Calu3 (cell line): ENCODE data around the gene MCM3AP. TPM values are rescaled to one million over a fixed set of nuclear protein-coding genes. Genes with fewer than 3 reads are reported as not detected.

Source experiments
- BruUV-seq: library from RNA; stranded (reverse); fragments of 400-500 nt; replicated peaks from 2 replicates; lab custom pipeline; 2021; lab: Mats Ljungman, UMichigan
- CTCF ChIA-PET: fragments of 300-600 bp; sonication (Branson Sonifier 250); formaldehyde crosslinking; loops from one replicate; lab custom pipeline; 2022; ENCODE audit warnings: antibody characterized with exemption; lab: Charles Lee
- DNase-seq: peaks from one replicate; pipeline ENCODE4 v3.0.0; 2022
- H3K27ac Mint-ChIP-seq: one replicate; pipeline ENCODE4 v1.8.0; 2022; ENCODE audit warnings: mixed read lengths; ENCODE audit not compliant: unreplicated experiment
- H3K27me3 Mint-ChIP-seq: one replicate; pipeline ENCODE4 v1.8.0; 2022; ENCODE audit warnings: mixed read lengths; ENCODE audit not compliant: unreplicated experiment
- H3K36me3 Mint-ChIP-seq: one replicate; pipeline ENCODE4 v1.8.0; 2022; ENCODE audit warnings: mild to moderate bottlenecking, moderate library complexity, mixed read lengths; ENCODE audit not compliant: insufficient read depth, unreplicated experiment
- H3K4me1 Mint-ChIP-seq: one replicate; pipeline ENCODE4 v1.8.0; 2022; ENCODE audit warnings: mild to moderate bottlenecking, low read depth, mixed read lengths; ENCODE audit not compliant: unreplicated experiment
- H3K4me3 Mint-ChIP-seq: one replicate; pipeline ENCODE4 v1.8.0; 2022; ENCODE audit warnings: mild to moderate bottlenecking, low read depth, moderate library complexity, mixed read lengths; ENCODE audit not compliant: unreplicated experiment
- H3K9me3 Mint-ChIP-seq: one replicate; pipeline ENCODE4 v1.8.0; 2022; ENCODE audit warnings: low read depth, mixed read lengths; ENCODE audit not compliant: unreplicated experiment
- intact Hi-C: fragments of 100-400 bp; cut with micrococcal nuclease; formaldehyde crosslinking; loops from one replicate; pipeline ENCODE4 v1.10.0; 2022; ENCODE audit not compliant: unreplicated experiment
- total RNA-seq: library from RNA; stranded (reverse); gene quantifications from 2 replicates; pipeline ENCODE4 v1.2.3, GENCODE V29; 2022
- TF ChIP-seq, protein P1 (sequence below): fragments of 200-600 bp; IDR thresholded peaks from one replicate; pipeline ENCODE4 v1.8.0; 2022; ENCODE audit warnings: antibody characterized with exemption; ENCODE audit not compliant: unreplicated experiment

The MCM3AP gene
- total RNA-seq, 1 experiment from 2014 or later = 64.1 TPM

DNA sequence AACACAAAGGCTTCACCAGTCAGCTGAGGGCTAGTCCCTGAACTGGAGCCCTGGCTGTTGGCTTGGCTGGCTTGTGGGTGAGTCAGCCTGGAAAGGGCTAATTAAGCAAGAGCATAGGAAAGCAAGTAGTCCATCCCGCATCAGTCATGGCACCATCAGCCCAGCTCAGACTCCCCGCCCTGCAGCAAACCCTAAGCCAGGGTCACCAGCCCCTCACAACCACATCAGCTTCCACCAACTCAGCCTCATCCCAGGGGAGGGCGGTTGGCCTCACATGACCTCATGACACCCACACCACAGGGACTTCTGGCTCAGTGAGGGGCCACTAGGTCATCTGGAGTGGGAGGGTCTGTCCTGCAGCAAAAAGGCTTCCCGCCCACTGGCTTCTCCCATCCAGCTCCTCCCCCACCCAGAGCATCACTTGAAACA lies 94.1 kb downstream of the MCM3AP start:
- peaks cover 28% of the 10 kb centered on the region for H3K36me3 Mint-ChIP-seq
- H3K9me3 Mint-ChIP-seq = no peaks in the 10 kb centered on the region
- TF ChIP-seq, protein P1, sequence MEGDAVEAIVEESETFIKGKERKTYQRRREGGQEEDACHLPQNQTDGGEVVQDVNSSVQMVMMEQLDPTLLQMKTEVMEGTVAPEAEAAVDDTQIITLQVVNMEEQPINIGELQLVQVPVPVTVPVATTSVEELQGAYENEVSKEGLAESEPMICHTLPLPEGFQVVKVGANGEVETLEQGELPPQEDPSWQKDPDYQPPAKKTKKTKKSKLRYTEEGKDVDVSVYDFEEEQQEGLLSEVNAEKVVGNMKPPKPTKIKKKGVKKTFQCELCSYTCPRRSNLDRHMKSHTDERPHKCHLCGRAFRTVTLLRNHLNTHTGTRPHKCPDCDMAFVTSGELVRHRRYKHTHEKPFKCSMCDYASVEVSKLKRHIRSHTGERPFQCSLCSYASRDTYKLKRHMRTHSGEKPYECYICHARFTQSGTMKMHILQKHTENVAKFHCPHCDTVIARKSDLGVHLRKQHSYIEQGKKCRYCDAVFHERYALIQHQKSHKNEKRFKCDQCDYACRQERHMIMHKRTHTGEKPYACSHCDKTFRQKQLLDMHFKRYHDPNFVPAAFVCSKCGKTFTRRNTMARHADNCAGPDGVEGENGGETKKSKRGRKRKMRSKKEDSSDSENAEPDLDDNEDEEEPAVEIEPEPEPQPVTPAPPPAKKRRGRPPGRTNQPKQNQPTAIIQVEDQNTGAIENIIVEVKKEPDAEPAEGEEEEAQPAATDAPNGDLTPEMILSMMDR = no peak
- no peaks in the 10 kb centered on the region for H3K27me3 Mint-ChIP-seq
- CTCF ChIA-PET = no interaction called here
- DNase-seq = no peak
- H3K27ac Mint-ChIP-seq = no peak overlapping the region
- intact Hi-C loops = no loop called here
- H3K4me1 Mint-ChIP-seq = peaks cover 16% of the 10 kb centered on the region
- BruUV-seq = no TSS peak
- H3K4me3 Mint-ChIP-seq = no peak overlapping the region

DNA sequence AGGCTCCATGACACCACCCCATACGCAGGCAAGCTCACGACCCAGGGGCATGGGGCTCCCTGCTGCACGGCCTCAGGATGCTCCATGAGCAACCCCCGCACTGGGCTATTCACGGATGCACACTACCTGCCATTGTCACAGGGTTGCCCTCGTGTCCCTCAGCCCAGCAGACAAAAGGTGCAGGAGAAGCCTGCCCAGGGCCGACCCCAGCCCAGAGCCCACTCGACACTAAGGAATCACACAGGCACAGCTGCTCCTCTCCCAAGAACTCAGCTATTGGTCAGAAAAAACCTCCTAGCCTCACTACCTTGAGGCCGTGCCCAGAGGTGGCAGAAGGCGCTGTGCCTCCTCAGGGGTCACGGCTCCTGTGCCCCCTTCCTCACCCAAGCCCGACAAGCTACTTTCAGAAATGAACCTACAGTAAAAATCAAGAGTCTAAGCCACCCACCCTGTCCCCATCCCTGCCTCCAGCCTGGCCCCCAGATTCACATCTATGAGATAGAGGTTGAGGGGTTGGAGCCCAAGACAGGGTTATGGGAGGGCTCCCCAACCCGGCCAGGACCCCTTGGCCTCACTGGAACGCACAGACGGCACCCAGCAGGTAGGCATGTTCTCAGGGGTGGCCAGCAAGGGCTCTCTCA lies 94.8 kb downstream of the MCM3AP start:
- Mint-ChIP-seq H3K36me3 (peaks cover 26% of the 10 kb centered on the region), H3K27ac (no peak overlapping the region), H3K9me3 (no peaks in the 10 kb centered on the region), H3K4me1 (peaks cover 16% of the 10 kb centered on the region), H3K4me3 (no peak overlapping the region), H3K27me3 (no peaks in the 10 kb centered on the region)
- TF ChIP-seq, protein P1 = no peak
- no peak for DNase-seq
- no TSS peak for BruUV-seq
- CTCF ChIA-PET = no interaction called here
- intact Hi-C loops = no loop called here

DNA sequence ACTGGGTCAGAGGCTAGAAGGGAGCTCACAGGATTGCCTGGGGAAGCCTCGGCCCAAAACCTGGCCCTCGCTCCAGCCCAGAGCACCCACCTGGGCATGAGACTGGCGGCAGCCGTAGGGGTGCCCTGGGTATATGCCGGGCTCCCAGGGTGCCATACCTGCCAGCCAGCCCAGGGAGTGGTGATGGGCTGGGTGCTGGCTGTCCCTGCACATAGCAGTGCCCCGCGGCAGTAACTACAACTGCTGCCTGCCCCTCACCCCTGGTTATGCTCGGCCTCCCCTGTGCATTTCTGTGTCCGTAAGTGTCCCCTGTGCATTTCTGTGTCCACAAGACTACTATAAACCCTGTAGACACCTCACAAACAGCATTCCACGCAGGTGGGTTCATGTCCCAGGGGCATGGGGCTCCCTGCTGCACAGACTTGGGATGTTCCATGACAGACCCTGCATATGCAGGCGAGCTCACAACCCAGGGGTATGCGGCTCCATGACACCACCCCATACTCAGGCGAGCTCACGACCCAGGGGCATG lies 95.4 kb downstream of the MCM3AP start:
- intact Hi-C loops = no loop called here
- BruUV-seq = no TSS peak
- DNase-seq = no peak
- H3K4me3 Mint-ChIP-seq = no peak overlapping the region
- no peak overlapping the region for H3K27ac Mint-ChIP-seq
- H3K4me1 Mint-ChIP-seq = peaks cover 16% of the 10 kb centered on the region
- TF ChIP-seq, protein P1 = no peak
- no peaks in the 10 kb centered on the region for H3K27me3 Mint-ChIP-seq
- CTCF ChIA-PET = no interaction called here
- no peaks in the 10 kb centered on the region for H3K9me3 Mint-ChIP-seq
- peaks cover 27% of the 10 kb centered on the region for H3K36me3 Mint-ChIP-seq

DNA sequence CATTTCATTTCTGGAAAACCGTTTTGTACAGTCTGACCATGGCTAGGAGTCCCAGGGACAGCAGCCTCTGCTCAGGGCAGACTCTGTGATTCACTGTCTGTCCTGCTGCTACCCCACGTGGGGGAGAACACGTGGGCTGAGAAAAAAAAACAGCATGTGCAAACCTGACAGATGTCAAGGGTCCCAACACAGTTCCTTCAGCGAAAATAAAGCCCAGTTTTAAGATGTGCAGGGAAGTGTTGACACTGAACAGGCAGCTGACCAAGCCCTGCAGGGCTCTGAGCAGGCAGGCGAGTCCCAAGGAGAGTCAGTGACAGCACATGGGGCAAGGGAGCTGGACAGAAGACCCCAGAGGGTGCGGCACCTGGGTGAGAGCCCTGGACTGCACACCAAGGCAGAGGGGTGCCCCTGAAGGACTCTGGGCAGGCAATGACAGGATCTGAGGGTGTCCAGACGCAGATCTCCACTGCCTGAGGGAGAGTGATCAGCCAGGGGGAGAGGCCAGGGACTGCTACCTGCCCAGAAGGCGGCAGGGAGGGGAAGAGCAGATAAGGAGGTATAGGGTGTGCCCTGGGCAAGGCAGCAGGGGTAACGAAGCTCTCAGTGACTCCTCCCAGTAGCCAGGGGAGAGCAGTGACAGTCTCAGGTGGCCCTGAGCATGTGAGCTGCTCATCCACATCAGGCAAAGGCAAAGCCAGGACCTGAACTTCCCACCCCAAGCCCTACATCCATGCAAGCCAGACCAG lies 96.0 kb downstream of the MCM3AP start:
- Mint-ChIP-seq H3K27me3 (no peaks in the 10 kb centered on the region), H3K36me3 (peaks cover 32% of the 10 kb centered on the region), H3K4me3 (no peak overlapping the region), H3K9me3 (no peaks in the 10 kb centered on the region), H3K27ac (no peak overlapping the region), H3K4me1 (peaks cover 16% of the 10 kb centered on the region)
- TF ChIP-seq, protein P1 = no peak
- DNase-seq = no peak
- BruUV-seq = no TSS peak
- CTCF ChIA-PET = no interaction called here
- intact Hi-C loops = no loop called here
